ENCODE measurements around the gene SETD1B. TPM values are rescaled to one million over a fixed set of nuclear protein-coding genes. Genes with fewer than 3 reads are reported as not detected.

Gene SETD1B
- total and polyA plus RNA-seq, 5 donors: 7.6 to 14.9 (median 13.0) TPM

- Histone ChIP-seq H3K4me1 (ENCODE audit: control insufficient read depth, insufficient read depth, low read length) (peaks cover 14% of the 10 kb centered on the region), H3K27ac (ENCODE audit: low read length) (no peak overlapping the region), H3K9me3 (ENCODE audit: control insufficient read depth, low read length) (no peaks in the 10 kb centered on the region), H3K4me3 (ENCODE audit: low read length) (peak overlapping the region; percentile 57), H3K27me3 (ENCODE audit: control insufficient read depth, insufficient read depth) (no peaks in the 10 kb centered on the region)
- 59% methylated on average over 6 of the region's 6 CpGs for WGBS
- DNase-seq (no peak), ATAC-seq (no peak)
- intact Hi-C loops (cut with DNase I): loop anchor here in 3 of 4 donors (2.0 to 10.0 kb wide), 4 partner anchors 14 to 74 kb away; partner anchors contain the start of gene PSMD9 (in 1 of the 3)
These were observed 7.1 kb downstream of the SETD1B start for GRCh38 chr12:121810833-121811433.

- WGBS: 5% methylated on average over 46 of the region's 46 CpGs
- intact Hi-C loops (cut with DNase I): loop anchor here in 3 of 4 donors (2.0 to 10.0 kb wide), 4 partner anchors 15 to 73 kb away; partner anchors contain the start of gene PSMD9 (in 1 of the 3)
- Histone ChIP-seq H3K4me1 (ENCODE audit: control insufficient read depth, insufficient read depth, low read length) (peaks cover 11% of the 10 kb centered on the region), H3K4me3 (ENCODE audit: low read length) (peak overlapping the region; percentile 57), H3K27me3 (ENCODE audit: control insufficient read depth, insufficient read depth) (no peaks in the 10 kb centered on the region), H3K9me3 (ENCODE audit: control insufficient read depth, low read length) (no peaks in the 10 kb centered on the region), H3K27ac (ENCODE audit: low read length) (peak overlapping the region; percentile 40)
- ATAC-seq (peak; percentile 87 to 90), DNase-seq (peak; percentile 80 to 92 (median 89))
These were observed 7.9 kb downstream of the SETD1B start for GRCh38 chr12:121811434-121812319.

- Histone ChIP-seq H3K4me3 (ENCODE audit: low read length) (peak overlapping the region; percentile 57), H3K9me3 (ENCODE audit: control insufficient read depth, low read length) (no peaks in the 10 kb centered on the region), H3K27ac (ENCODE audit: low read length) (peak overlapping the region; percentile 40), H3K4me1 (ENCODE audit: control insufficient read depth, insufficient read depth, low read length) (peaks cover 11% of the 10 kb centered on the region), H3K27me3 (ENCODE audit: control insufficient read depth, insufficient read depth) (no peaks in the 10 kb centered on the region)
- WGBS: 15% methylated on average over 26 of the region's 26 CpGs
- ATAC-seq (peak; percentile 89 to 92), DNase-seq (peak; percentile 80 to 93 (median 93))
- intact Hi-C loops (cut with DNase I): loop anchor here in 1 of 4 donors (5.0 to 10.0 kb wide), 2 partner anchors 35 to 72 kb away; partner anchors contain the start of gene PSMD9
These were observed 8.6 kb downstream of the SETD1B start for GRCh38 chr12:121812320-121812871.

GRCh38 chr12:121812921-121813896 is 9.4 kb downstream of the SETD1B start:
- Histone ChIP-seq H3K27ac (ENCODE audit: low read length) (peak overlapping the region; percentile 33), H3K4me3 (ENCODE audit: low read length) (peak overlapping the region; percentile 57), H3K9me3 (ENCODE audit: control insufficient read depth, low read length) (no peaks in the 10 kb centered on the region), H3K27me3 (ENCODE audit: control insufficient read depth, insufficient read depth) (no peaks in the 10 kb centered on the region), H3K4me1 (ENCODE audit: control insufficient read depth, insufficient read depth, low read length) (peaks cover 11% of the 10 kb centered on the region)
- intact Hi-C loops (cut with DNase I): loop anchor here in 1 of 4 donors (5.0 to 10.0 kb wide), 2 partner anchors 36 to 72 kb away; partner anchors contain the start of gene PSMD9
- peak in 1 of 3 donors; percentile 56 for DNase-seq
- peak in 1 of 2 donors; percentile 6 for ATAC-seq
- WGBS: 38% methylated on average over 25 of the region's 25 CpGs

- Histone ChIP-seq H3K4me1 (ENCODE audit: control insufficient read depth, insufficient read depth, low read length) (peaks cover 11% of the 10 kb centered on the region), H3K4me3 (ENCODE audit: low read length) (no peak overlapping the region), H3K9me3 (ENCODE audit: control insufficient read depth, low read length) (no peaks in the 10 kb centered on the region), H3K27ac (ENCODE audit: low read length) (no peak overlapping the region), H3K27me3 (ENCODE audit: control insufficient read depth, insufficient read depth) (no peaks in the 10 kb centered on the region)
- intact Hi-C loops (cut with DNase I): loop anchor here in 1 of 4 donors (5.0 to 10.0 kb wide), 2 partner anchors 37 to 71 kb away; partner anchors contain the start of gene PSMD9
- peak in 2 of 3 donors; percentile 51 to 58 for DNase-seq
- WGBS: 88% methylated on average over 14 of the region's 14 CpGs
- ATAC-seq: no peak
These were observed 10.1 kb downstream of the SETD1B start for GRCh38 chr12:121813951-121814350.

GRCh38 chr12:121814429-121815119 is 10.8 kb downstream of the SETD1B start:
- Histone ChIP-seq H3K9me3 (ENCODE audit: control insufficient read depth, low read length) (no peaks in the 10 kb centered on the region), H3K4me3 (ENCODE audit: low read length) (no peak overlapping the region), H3K27ac (ENCODE audit: low read length) (no peak overlapping the region), H3K27me3 (ENCODE audit: control insufficient read depth, insufficient read depth) (no peaks in the 10 kb centered on the region), H3K4me1 (ENCODE audit: control insufficient read depth, insufficient read depth, low read length) (peaks cover 11% of the 10 kb centered on the region)
- 93% methylated on average over 31 of the region's 31 CpGs for WGBS
- intact Hi-C loops (cut with DNase I): loop anchor here in 1 of 4 donors (5.0 to 10.0 kb wide), 2 partner anchors 37 to 70 kb away; partner anchors contain the start of gene PSMD9
- ATAC-seq: no peak
- peak in 2 of 3 donors; percentile 51 to 68 for DNase-seq

DNA sequence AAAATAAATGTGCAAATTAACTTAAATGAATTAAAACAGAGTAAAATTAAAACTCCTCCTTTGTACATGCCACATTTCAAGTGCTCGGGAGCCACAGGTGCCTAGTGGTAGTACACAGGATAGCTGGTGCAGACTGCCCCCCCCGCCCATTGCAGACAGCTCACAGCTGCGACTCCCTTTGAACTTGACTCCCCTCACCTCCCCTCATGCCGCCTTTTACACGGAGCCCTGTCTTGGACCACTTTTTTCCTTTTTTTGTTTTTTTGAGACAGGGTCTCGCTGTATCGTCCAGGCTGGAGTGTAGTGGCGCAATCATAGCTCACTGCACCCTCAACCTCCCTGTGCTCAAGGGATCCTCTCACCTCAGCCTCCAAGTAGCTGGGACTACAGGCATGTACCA is 11.5 kb downstream of the SETD1B start:
- intact Hi-C loops (cut with DNase I): loop anchor here in 1 of 4 donors (10.0 kb wide), 1 partner anchor 70 kb away; the partner anchor contains the start of gene PSMD9
- Histone ChIP-seq H3K27ac (ENCODE audit: low read length) (no peak overlapping the region), H3K27me3 (ENCODE audit: control insufficient read depth, insufficient read depth) (no peaks in the 10 kb centered on the region), H3K9me3 (ENCODE audit: control insufficient read depth, low read length) (no peaks in the 10 kb centered on the region), H3K4me1 (ENCODE audit: control insufficient read depth, insufficient read depth, low read length) (peaks cover 11% of the 10 kb centered on the region), H3K4me3 (ENCODE audit: low read length) (no peak overlapping the region)
- ATAC-seq (no peak), DNase-seq (peak in 1 of 3 donors; percentile 26)
- WGBS: 91% methylated on average over 8 of the region's 8 CpGs

GRCh38 chr12:121816925-121817647 is 13.3 kb downstream of the SETD1B start:
- Histone ChIP-seq H3K9me3 (ENCODE audit: control insufficient read depth, low read length) (no peaks in the 10 kb centered on the region), H3K4me3 (ENCODE audit: low read length) (no peak overlapping the region), H3K27ac (ENCODE audit: low read length) (no peak overlapping the region), H3K4me1 (ENCODE audit: control insufficient read depth, insufficient read depth, low read length) (peaks cover 3% of the 10 kb centered on the region), H3K27me3 (ENCODE audit: control insufficient read depth, insufficient read depth) (no peaks in the 10 kb centered on the region)
- WGBS: 93% methylated on average over 47 of the region's 47 CpGs
- no peak for ATAC-seq
- DNase-seq: peak in 1 of 3 donors; percentile 71
- intact Hi-C loops (cut with DNase I): loop anchor here in 1 of 4 donors (10.0 kb wide), 1 partner anchor 68 kb away; the partner anchor contains the start of gene PSMD9

DNA sequence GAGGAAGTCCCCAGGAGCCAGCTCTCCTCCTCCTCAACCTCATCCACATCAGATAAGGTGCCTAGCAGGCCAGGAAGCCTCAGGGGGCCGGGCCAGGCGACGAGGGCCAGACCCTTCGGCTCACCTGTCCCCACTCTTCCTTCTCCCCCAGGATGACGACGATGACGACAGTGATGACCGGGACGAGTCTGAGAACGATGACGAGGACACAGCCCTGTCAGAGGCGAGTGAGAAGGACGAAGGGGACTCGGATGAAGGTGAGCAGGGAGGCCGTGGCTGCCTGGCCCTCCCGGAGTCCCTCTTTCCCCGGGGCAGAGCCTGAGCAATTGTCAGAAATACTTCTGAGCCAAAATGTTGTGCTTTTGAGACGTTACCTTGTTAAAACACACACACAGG is 13.8 kb downstream of the SETD1B start:
- ATAC-seq: no peak
- DNase-seq: no peak
- no peaks in the 10 kb centered on the region for H3K27me3 ChIP-seq (ENCODE audit: control insufficient read depth, insufficient read depth)
- intact Hi-C loops (cut with DNase I): loop anchor here in 1 of 4 donors (10.0 kb wide), 1 partner anchor 67 kb away; the partner anchor contains the start of gene PSMD9
- H3K4me1 ChIP-seq (ENCODE audit: control insufficient read depth, insufficient read depth, low read length): peaks cover 3% of the 10 kb centered on the region
- H3K4me3 ChIP-seq (ENCODE audit: low read length): no peak overlapping the region
- 89% methylated on average over 18 of the region's 18 CpGs for WGBS
- H3K9me3 ChIP-seq (ENCODE audit: control insufficient read depth, low read length): no peaks in the 10 kb centered on the region
- no peak overlapping the region for H3K27ac ChIP-seq (ENCODE audit: low read length)
